HG03457 (cell line): ENCODE measurements around the gene CTNNA1.
"Not testable (repeated sequence)": the region's sequence is repeated elsewhere in the genome, so short reads cannot be mapped to it uniquely, and the experiment has no call there.

Experiments
- ATAC-seq: cut with Tn5 transposase; IDR thresholded peaks from one replicate; pipeline ENCODE4 v1.9.1; 2021; ENCODE audit warnings: moderate number of reproducible peaks; ENCODE audit not compliant: unreplicated experiment

The CTNNA1 gene

GRCh38 chr5:138752951-138753793, at the start of gene CTNNA1:
CTNNA1 (plus strand) TSS chr5:138753425; CDS start chr5:138781925, 28,500 bp downstream.
- no peak for ATAC-seq

GRCh38 chr5:138703777-138704176, 49.4 kb upstream of the CTNNA1 start:
- ATAC-seq, result not testable (repeated sequence)

GRCh38 chr5:138705007-138705406, 48.2 kb upstream of the CTNNA1 start:
- ATAC-seq, result no peak

GRCh38 chr5:138705567-138705966, 47.7 kb upstream of the CTNNA1 start:
- no peak for ATAC-seq

GRCh38 chr5:138706655-138707480, 46.4 kb upstream of the CTNNA1 start:
- ATAC-seq, result no peak

GRCh38 chr5:138708791-138709190, 44.4 kb upstream of the CTNNA1 start:
- no peak for ATAC-seq

- no peak for ATAC-seq
Measured at GRCh38 chr5:138709202-138709601, 44.0 kb upstream of the CTNNA1 start.

- ATAC-seq, result no peak
Measured at GRCh38 chr5:138711087-138711486, 42.1 kb upstream of the CTNNA1 start.

- ATAC-seq, result no peak
Measured at GRCh38 chr5:138711811-138712210, 41.4 kb upstream of the CTNNA1 start.

GRCh38 chr5:138712324-138712723, 40.9 kb upstream of the CTNNA1 start:
- no peak for ATAC-seq

- no peak for ATAC-seq
Measured at GRCh38 chr5:138712791-138713190, 40.4 kb upstream of the CTNNA1 start.

GRCh38 chr5:138713247-138713646, 40.0 kb upstream of the CTNNA1 start:
- ATAC-seq, result no peak

- no peak for ATAC-seq
Measured at GRCh38 chr5:138714694-138715093, 38.5 kb upstream of the CTNNA1 start.

GRCh38 chr5:138715931-138716432, 37.2 kb upstream of the CTNNA1 start:
- ATAC-seq, result not testable (repeated sequence)

GRCh38 chr5:138716456-138716924, 36.7 kb upstream of the CTNNA1 start:
- no peak for ATAC-seq

GRCh38 chr5:138717399-138717798, 35.8 kb upstream of the CTNNA1 start:
- ATAC-seq, result no peak

- no peak for ATAC-seq
Measured at GRCh38 chr5:138719811-138720210, 33.4 kb upstream of the CTNNA1 start.

- ATAC-seq, result no peak
Measured at GRCh38 chr5:138720840-138721239, 32.4 kb upstream of the CTNNA1 start.

GRCh38 chr5:138721979-138722378, 31.2 kb upstream of the CTNNA1 start:
- ATAC-seq, result no peak

GRCh38 chr5:138722544-138723177, 30.6 kb upstream of the CTNNA1 start:
- no peak for ATAC-seq
